ENCODE measurements around the gene PRPF19. TPM values are rescaled to one million over a fixed set of nuclear protein-coding genes. Genes with fewer than 3 reads are reported as not detected.

Gene PRPF19
- 68.3 TPM for total RNA-seq
- long read RNA-seq, result 0 reads

DNA sequence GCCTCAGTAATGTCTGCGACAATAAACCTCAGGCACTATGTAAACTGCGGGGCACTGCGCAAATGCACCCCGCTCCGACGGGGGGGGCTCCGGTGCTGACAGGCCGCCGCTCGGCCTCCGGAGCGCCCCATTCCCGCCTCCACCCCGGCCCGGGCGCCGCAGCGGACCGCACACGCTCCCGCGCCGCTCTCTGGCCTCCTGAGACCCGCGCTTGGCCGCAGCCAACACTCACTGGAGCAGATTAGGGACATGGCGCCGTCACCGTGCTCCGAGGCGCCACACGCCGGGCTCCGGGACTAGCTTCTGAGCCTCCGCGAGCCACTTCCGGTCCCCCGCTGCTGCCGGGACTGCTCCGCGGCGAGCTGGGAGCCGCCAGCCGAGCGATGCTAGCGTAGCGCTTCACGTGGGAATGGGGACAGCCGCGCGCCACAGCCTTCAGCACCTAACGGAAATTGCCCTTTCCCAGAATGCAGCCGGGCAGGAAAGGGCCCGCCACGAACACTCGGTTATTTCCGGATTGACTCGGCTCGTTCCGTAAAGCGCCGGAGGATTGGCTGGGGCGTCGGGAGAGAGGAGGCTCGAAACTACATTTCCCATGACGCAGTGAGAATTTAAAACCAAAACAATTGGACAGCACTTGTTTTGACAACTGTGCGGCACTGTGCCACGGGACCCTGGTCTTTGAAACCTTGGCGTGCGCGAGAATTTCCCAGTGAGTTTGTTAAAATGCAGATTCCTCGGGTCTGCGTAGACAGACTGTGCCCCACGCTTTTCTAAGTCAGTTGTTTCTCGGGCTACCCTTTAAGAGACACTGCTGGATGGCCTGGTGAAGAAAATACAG, at the start of gene PRPF19:
TSS of gene PRPF19 (minus strand) at position 454 of the 841 bp plus-strand sequence. CDS start at position 251, 203 bp downstream.
- DNase-seq (ENCODE audit: low spot score), result peak; percentile 97

DNA sequence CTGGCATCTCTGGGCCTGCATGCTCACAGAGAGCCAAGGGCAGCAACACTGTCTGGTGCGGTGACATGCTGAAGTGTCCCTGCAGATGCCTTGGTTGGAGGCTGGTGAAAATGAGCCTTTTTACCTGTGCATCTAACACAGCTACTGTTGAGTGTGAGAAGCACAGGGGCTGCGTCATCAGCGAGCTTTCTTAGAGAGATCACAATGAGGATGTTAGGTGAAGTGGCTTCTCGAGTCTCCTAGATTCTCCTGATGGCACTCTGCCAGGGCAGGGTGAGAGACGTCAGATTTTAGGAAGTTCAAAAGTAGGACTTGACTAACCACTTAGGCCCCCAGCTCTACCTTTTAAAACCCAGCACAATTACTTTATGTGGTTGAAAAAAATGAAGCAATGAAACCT, 49.2 kb upstream of the PRPF19 start:
- DNase-seq (ENCODE audit: low spot score), result peak; percentile 59

DNA sequence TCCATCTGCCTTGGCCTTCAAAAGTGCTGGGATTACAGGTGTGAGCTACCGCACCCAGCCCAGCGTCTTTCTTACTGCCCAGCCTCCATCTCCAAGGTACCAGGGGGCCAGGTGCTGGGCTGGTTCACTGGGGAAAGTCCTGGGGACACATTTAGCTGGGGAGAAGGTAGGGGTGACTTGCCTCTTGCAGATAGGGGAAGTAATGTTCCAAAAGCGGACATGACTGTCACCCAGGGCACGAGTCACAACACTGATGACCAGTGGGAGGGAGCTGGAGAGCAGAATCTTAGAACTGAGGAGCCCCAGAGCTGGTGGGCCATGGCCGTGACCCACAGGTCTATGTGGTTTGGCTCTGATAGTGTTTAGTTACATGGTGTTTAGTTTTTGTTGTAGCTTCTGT, 48.0 kb upstream of the PRPF19 start:
- DNase-seq (ENCODE audit: low spot score), result peak; percentile 76

- DNase-seq (ENCODE audit: low spot score), result peak; percentile 49
Observed at GRCh38 chr11:60953781-60954180, 47.4 kb upstream of the PRPF19 start.

- DNase-seq (ENCODE audit: low spot score), result no peak
Observed at GRCh38 chr11:60952742-60953170, 46.4 kb upstream of the PRPF19 start.

GRCh38 chr11:60951904-60952741, 45.7 kb upstream of the PRPF19 start, which contains the start of gene SLC15A3:
Gene SLC15A3 (minus strand): TSS chr11:60952176. CDS start chr11:60951551, 625 bp downstream.
- DNase-seq (ENCODE audit: low spot score), result peak; percentile 89

- DNase-seq (ENCODE audit: low spot score), result no peak
Observed at GRCh38 chr11:60951606-60951903, 45.2 kb upstream of the PRPF19 start.

DNA sequence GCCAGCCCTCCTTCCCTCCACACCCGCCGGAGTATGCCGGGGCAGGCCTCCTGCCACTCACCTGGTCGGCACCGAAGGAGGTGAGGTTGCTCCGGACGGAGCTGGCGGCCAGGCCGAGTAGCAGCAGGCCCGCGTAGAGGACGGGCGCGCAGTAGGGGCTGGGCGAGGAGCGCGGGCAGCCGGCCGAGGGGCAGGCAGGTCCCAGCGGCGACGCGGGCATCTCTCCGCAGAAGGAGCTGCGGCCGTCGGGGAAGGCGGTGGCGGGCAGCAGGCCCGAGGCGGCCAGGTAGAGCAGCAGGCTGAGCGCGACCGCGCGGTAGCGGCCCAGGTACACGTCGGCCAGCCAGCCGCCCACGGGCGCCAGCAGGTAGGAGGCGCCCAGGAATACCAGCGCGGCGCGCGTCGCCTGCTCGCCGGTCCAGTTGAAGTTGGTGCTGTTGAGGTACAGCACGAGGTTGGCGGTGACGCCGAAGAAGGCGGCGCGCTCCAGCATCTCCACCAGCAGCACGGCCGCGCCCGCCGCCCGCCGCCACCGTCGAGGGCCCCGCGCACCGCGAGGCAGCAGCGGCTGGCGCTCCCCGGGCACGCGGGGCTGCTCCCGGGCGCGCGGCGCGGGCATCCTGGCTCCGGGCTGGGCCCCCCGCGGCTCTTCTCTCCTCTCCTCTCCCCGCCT, 44.7 kb upstream of the PRPF19 start:
- DNase-seq (ENCODE audit: low spot score), result peak; percentile 90

- no peak for DNase-seq (ENCODE audit: low spot score)
Observed at GRCh38 chr11:60950024-60950423, 43.6 kb upstream of the PRPF19 start.

GRCh38 chr11:60948250-60948649, 41.9 kb upstream of the PRPF19 start:
- DNase-seq (ENCODE audit: low spot score), result no peak

- DNase-seq (ENCODE audit: low spot score), result no peak
Observed at GRCh38 chr11:60947700-60948099, 41.3 kb upstream of the PRPF19 start.

DNA sequence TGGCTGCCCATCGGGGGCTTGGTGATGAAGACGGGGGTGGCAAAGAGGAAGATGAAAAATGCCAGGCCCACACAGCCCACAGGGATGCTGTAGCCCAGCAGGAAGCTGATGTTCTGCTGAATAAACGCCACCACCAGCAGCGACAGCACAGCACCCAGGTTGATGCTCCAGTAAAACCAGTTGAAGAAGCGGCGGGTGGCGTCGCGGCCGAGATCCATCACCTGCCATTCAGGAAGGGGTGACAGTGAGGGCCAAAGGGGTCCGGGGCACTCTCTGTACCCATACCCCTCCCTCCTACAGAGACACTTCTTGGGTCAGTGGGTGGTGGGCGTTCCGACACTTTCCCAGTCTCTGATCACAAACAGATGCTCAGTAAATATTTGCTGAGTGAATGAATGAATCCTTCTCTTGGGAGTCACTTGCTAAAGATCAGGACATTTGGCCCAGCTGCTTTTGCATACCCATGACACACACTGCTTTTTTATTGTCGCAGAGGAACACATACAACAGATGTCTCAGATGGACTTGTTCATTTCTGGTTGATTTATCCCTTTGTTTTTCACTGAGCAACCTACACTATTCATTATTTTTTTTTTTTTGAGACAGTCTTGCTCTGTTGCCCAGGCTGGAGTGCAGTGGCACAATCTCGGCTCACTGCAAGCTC, 40.3 kb upstream of the PRPF19 start:
- DNase-seq (ENCODE audit: low spot score), result no peak

DNA sequence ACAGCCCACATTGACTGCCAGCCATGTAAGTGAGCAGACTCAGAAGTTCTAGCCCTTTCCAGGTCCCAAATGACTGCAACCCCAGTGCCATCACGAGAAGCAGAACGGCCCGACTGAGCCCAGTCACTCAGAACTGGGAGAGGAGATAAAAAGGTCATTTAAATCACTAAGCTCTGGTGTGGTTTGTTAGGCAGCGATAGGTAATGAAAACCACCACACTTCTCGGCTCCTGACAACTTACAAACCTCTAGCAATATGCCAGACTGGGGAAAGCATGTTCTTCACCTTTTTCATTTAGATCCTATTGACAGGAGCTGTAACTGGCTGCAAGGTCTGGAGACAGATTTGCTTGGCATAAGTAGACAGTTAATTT, 38.9 kb upstream of the PRPF19 start:
- DNase-seq (ENCODE audit: low spot score), result no peak

DNA sequence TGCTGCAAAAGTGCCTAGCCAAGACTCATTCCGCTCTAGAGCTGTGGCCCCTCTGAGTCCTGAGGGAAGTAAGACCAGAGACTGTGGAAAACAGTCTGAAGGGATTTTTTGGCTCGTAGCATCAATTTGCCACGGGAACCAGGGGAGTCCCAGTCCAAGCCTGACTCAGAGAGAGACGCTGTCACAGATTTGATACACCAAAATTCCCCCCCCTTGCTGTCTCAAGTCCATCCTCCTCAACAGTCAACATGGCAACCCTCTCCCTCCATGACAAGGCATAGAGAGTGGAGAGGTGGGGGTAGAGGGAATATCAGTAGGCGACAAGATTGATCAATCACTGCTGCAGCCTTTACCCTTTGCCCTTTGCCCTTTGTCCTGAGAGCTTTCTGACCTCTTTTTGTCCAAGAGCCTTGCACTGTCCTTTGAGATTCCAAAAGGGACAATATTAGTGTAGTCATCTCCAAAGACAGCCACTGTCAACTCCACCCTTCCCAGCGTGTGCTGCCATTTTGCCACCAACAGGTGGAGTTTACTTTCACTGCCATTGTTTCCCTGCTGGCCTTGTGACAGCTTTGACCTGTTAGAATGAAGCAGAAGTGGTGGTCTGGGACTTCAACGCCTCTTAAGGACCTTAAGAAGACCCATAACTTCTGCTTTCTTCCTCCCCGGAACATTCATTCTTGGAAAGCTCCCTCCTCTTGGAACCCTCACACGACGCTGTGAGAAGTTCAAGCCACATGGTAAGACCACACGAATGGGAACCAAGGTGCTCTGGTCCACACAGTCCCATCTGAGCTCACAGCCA, 38.3 kb upstream of the PRPF19 start:
- no peak for DNase-seq (ENCODE audit: low spot score)

DNA sequence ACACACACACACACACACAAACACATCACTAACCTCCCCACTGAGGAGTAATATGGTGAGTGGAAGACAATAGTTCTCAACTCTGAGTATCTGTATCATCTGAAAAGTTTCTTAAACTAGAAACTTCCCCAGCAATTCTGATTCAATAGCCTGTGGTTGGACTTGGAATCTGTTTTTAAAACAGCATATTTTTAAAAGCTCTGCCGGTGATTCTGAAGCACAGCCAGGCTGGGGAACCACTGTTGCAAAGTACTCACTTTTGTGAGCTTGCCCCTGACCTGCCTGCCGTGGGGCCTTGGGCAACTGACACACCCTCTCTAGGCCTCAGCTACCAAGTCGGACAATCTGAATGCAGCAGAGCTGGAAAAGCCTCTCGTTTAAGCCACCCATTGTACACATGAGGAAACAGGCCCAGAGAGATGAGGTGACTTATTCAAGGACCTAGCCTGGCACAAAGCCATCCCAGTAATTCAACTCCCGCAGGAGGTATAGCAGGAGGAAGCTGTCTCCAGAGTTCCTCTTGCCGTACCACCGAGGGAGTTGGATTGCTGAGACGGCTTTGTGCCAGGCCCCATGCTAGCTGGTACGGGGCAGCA, 36.7 kb upstream of the PRPF19 start:
- DNase-seq (ENCODE audit: low spot score), result no peak

GRCh38 chr11:60942219-60942618, 35.8 kb upstream of the PRPF19 start:
- DNase-seq (ENCODE audit: low spot score), result no peak

DNA sequence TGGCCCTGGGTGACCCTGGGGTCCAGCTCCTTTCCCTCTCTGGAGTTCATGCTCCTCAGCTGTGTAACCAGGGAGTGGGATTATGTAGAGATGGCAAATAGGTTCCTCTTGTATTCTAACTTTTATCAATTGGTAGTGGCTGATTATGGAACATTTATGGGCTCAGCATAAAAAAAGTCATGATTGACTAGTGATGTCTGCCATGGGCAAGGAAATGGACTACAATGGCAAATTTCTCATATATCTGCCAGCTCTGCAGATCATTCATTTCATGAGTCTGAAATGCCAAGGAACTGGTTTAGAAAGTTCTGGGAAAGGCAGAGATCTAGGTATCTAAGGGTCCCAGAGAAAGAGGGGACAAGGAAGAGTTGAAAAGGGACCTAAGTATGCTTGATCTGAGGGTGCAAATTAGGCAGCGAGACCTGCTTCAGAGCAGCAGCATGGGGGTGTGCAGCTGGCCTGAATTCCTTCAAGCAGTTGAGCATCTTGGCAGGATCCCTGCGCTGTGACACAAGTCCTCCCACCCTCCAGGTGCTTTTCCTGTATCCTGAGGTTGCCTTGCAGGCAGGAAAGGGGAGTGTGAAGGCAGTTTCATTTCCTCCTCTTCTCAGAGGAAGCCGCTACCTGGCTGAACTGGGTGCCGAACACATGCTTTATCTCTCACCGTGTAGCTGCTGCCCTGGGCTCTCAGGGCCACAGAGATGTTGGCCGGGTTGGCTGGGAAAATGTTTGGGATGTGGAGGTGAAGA, 35.2 kb upstream of the PRPF19 start:
- DNase-seq (ENCODE audit: low spot score), result no peak

GRCh38 chr11:60939855-60940254, 33.5 kb upstream of the PRPF19 start:
- DNase-seq (ENCODE audit: low spot score), result no peak

DNA sequence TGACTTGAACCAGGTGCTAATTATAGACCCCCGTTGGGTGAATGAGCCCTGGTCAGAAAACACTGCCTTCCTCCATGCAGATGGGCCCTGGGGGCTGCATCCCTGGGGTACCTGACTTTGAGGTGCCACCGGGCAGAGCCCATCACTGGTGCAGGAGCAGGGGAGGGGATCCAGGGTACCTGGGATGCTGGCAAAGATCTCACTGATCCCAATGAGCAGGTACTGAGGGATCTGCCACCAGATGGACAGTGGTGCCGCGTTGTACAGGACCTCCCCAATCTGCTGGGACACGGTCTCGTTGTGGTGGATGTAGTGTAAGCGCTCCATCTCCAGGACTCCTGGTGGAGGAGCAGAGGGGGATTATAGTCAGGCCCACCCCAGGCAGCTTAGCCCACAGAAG, 32.9 kb upstream of the PRPF19 start:
- DNase-seq (ENCODE audit: low spot score), result no peak
